Measurements from ENCODE around the gene PCSK6.

Gene PCSK6

GRCh38 chr15:101371519-101371918, 118.0 kb downstream of the PCSK6 start:
- H3K9ac ChIP-seq (ENCODE audit: low read length), result no peak overlapping the region

GRCh38 chr15:101371081-101371480, 118.4 kb downstream of the PCSK6 start:
- no peak overlapping the region for H3K4me3 ChIP-seq (ENCODE audit: insufficient read depth, low read length, poor library complexity, severe bottlenecking)
- no peak overlapping the region for H3K4me2 ChIP-seq (ENCODE audit: low read depth, low read length, poor library complexity, severe bottlenecking)
- H3K36me3 ChIP-seq (ENCODE audit: low read length), result no peaks in the 10 kb centered on the region
- no peak overlapping the region for H2AFZ ChIP-seq (ENCODE audit: low read depth, low read length, severe bottlenecking)
- H4K20me1 ChIP-seq (ENCODE audit: low read depth, low read length), result no peaks in the 10 kb centered on the region
- TF ChIP-seq EZH2phosphoT487 (conservative IDR thresholded peaks at IDR 0.05; ENCODE audit: low read length) (no peak), CTCF (IDR thresholded peaks at IDR 0.05; ENCODE audit: insufficient read depth, low read length, poor library complexity, severe bottlenecking) (no peak)
- no peak overlapping the region for H3K27ac ChIP-seq (ENCODE audit: low read depth, low read length)
- H3K9ac ChIP-seq (ENCODE audit: low read length), result no peak overlapping the region
- no peaks in the 10 kb centered on the region; the same call in 1 of the 2 replicates for H3K27me3 ChIP-seq (ENCODE audit: low read length)
- H3F3A ChIP-seq (ENCODE audit: insufficient read depth), result no peaks in the 10 kb centered on the region
- no peaks in the 10 kb centered on the region for H3K79me2 ChIP-seq (ENCODE audit: insufficient read depth, low read length)
- no peaks in the 10 kb centered on the region for H3K9me2 ChIP-seq (replicated peaks; ENCODE audit: insufficient read depth, low read length)
- no peaks in the 10 kb centered on the region for H3K9me3 ChIP-seq (ENCODE audit: insufficient read depth, low read length)

More at GRCh38 chr15:101371519-101371918, 118.0 kb downstream of the PCSK6 start:
- H3K4me3 ChIP-seq (ENCODE audit: insufficient read depth, low read length, poor library complexity, severe bottlenecking), result no peak overlapping the region
- no peaks in the 10 kb centered on the region for H3F3A ChIP-seq (ENCODE audit: insufficient read depth)
- no peaks in the 10 kb centered on the region for H3K9me3 ChIP-seq (ENCODE audit: insufficient read depth, low read length)
- H3K4me2 ChIP-seq (ENCODE audit: low read depth, low read length, poor library complexity, severe bottlenecking), result no peak overlapping the region
- no peaks in the 10 kb centered on the region for H3K36me3 ChIP-seq (ENCODE audit: low read length)
- H3K27me3 ChIP-seq (ENCODE audit: low read length), result no peaks in the 10 kb centered on the region; the same call in 1 of the 2 replicates
- H2AFZ ChIP-seq (ENCODE audit: low read depth, low read length, severe bottlenecking), result no peak overlapping the region
- no peaks in the 10 kb centered on the region for H3K79me2 ChIP-seq (ENCODE audit: insufficient read depth, low read length)
- H4K20me1 ChIP-seq (ENCODE audit: low read depth, low read length), result no peaks in the 10 kb centered on the region
- H3K9me2 ChIP-seq (replicated peaks; ENCODE audit: insufficient read depth, low read length), result no peaks in the 10 kb centered on the region
- TF ChIP-seq EZH2phosphoT487 (conservative IDR thresholded peaks at IDR 0.05; ENCODE audit: low read length), result no peak
- TF ChIP-seq CTCF (IDR thresholded peaks at IDR 0.05; ENCODE audit: insufficient read depth, low read length, poor library complexity, severe bottlenecking), result no peak
- no peak overlapping the region for H3K27ac ChIP-seq (ENCODE audit: low read depth, low read length)

GRCh38 chr15:101370330-101371024, 119.0 kb downstream of the PCSK6 start:
- Histone ChIP-seq H3K79me2 (ENCODE audit: insufficient read depth, low read length) (no peaks in the 10 kb centered on the region), H3K9me3 (ENCODE audit: insufficient read depth, low read length) (no peaks in the 10 kb centered on the region), H4K20me1 (ENCODE audit: low read depth, low read length) (no peaks in the 10 kb centered on the region), H3K4me2 (ENCODE audit: low read depth, low read length, poor library complexity, severe bottlenecking) (no peak overlapping the region), H2AFZ (ENCODE audit: low read depth, low read length, severe bottlenecking) (no peak overlapping the region), H3K27ac (ENCODE audit: low read depth, low read length) (no peak overlapping the region), H3K27me3 (ENCODE audit: low read length) (no peaks in the 10 kb centered on the region; the same call in 1 of the 2 replicates), H3F3A (ENCODE audit: insufficient read depth) (no peaks in the 10 kb centered on the region), H3K36me3 (ENCODE audit: low read length) (no peaks in the 10 kb centered on the region), H3K4me3 (ENCODE audit: insufficient read depth, low read length, poor library complexity, severe bottlenecking) (no peak overlapping the region), H3K9me2 (replicated peaks; ENCODE audit: insufficient read depth, low read length) (no peaks in the 10 kb centered on the region), H3K9ac (ENCODE audit: low read length) (no peak overlapping the region)
- TF ChIP-seq CTCF (IDR thresholded peaks at IDR 0.05; ENCODE audit: insufficient read depth, low read length, poor library complexity, severe bottlenecking) (no peak), EZH2phosphoT487 (conservative IDR thresholded peaks at IDR 0.05; ENCODE audit: low read length) (no peak)
